NCI-H748 treated with DMSO at 0.1 percent for 48 hours (cell line): ENCODE measurements around the gene DCTN3.

Experiments used
- DNase-seq: peaks from one replicate; lab custom pipeline; 2025; lab: John Stamatoyannopoulos, UW

DCTN3 gene

DNA sequence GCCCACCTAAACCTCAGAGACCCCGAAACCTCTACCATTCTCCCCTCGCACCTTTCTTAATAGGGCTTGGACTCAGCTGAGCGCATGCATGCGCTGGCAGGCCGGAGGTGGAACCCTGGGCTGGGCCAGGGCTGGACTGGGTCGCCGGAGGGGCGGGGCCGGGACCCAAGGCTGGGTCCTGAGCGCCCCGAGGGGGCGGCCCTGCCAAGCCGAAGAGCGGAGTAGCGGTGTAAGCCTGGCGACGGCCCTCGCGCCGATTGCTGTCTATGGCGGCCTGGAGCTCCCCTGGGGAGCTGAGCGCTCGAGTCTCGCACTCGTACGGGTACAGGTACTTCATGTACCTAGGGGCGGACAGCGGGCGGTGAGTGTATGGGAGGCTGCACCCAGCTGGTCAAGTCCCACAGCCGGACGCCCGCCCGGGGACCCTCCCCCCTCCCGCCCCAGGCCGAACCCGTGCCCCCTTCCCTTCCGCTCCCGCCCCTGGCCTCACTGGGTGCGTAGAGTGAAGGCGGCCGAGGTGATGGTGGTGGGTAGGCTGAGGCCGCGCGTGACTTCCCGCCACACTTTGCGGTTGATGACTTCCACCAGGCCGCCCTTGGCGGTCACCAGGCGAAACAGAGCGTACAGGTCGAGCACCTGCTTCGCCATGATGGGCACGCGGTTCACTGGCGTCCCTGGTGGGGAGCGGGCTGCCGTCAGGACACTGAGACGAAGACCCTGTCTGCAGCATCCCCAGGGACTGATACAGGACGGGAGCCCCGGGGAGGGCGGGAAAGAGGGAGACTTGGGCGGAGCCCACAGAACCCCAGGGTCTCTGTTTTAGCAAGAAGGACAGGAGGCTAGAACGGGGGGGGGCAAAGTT is 3.3 kb upstream of the DCTN3 start:
- no peak for DNase-seq

- DNase-seq, result no peak
Observed at GRCh38 chr9:34615132-34615531, 5.2 kb downstream of the DCTN3 start.

DNA sequence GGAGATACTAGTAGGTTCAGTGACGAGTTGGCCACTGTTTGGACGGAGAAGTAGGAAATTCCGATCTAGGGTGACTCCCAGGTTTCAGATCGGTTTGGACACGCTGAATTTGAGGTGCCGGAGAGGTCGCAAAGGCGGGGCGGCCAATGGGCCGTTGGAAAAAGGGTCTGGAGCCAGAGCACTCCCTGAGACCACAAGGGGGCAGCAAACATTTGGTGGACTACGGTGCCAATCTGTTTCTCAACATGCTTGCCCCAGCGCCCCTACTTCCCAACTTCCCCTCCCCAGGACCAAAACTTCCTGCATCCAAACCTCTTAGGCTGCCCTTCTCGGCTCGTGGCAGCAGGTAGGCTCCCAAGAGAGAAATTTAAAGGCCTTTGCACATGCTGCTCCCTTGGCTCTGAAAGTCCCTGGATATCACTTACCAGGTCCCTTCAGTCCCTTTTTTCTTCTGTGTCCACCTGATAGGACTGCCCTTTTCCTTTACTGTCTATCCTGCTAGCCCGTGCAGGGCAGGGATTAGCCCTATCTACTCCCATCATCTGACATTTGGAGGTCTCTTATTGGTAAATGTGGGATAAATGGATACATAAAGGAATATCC is 7.4 kb downstream of the DCTN3 start:
- peak; percentile 84 for DNase-seq

- peak; percentile 73 for DNase-seq
Observed at GRCh38 chr9:34611811-34612787, 8.2 kb downstream of the DCTN3 start, which contains the start of gene RPP25L. RPP25L (minus strand) TSS chr9:34612097; CDS start chr9:34611296, 801 bp downstream.

DNA sequence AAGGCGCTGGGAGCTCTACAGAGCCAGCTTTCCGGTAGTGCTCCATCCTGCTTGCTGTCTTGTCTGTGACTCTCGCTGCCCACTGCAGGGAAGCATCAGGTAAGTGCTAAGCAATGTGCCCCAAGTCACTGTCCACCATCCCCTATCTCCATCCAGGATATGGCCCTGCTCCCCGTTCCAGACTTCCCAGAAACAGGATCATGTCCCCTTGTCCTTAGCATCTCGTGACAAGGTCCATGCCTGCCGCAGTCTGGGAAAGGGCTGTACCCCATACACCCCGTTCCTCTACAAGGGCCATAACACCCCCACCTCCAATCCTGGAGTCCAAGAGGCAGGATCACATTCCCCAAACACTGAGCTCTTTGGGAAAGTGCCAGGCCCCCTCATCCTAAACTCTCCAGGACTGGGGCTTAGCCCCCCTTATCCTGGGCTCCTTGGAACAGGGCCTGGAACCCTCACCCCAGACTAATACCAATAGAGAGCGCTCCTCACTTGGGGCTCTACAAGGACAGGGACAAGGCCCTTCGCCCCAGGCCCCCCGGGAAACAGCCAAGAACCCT is 9.0 kb downstream of the DCTN3 start:
- no peak for DNase-seq

DNA sequence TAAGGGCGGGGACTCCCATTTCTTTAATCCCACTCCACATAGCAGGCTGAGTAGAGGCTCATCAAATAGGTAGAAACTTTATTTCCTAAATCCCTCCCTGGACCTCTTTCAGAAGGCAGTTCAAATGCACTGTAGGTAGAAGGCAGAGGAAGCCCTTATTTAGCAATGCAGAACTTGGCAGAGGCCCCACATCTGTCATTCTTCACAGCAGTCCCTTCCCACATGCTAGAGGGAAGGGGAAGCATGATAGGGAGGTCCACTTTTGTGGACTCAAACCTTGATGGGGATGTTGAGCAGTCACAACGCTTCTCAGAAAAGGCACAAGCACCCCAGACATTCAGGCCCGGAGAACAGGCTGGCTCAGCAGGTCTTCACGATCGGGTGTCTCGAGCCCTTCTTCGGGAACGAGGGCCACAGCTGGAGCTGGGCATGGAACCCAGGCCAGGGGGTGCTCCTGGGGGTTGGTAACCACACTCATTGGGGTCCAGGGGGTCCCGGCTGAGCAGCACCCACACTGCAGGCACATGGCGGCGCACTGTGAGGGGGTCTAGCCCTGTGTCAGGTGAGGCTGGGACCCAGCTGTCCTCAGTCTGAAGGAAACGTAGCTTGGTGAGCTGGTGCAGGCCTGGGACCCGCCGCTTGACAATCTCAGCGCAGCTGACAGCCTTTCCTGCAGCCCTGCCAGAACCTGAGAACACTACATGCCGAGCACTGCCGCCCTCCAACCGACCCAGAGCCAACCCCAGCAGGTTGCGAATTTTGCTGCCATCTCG is 9.7 kb downstream of the DCTN3 start:
- DNase-seq, result no peak

DNA sequence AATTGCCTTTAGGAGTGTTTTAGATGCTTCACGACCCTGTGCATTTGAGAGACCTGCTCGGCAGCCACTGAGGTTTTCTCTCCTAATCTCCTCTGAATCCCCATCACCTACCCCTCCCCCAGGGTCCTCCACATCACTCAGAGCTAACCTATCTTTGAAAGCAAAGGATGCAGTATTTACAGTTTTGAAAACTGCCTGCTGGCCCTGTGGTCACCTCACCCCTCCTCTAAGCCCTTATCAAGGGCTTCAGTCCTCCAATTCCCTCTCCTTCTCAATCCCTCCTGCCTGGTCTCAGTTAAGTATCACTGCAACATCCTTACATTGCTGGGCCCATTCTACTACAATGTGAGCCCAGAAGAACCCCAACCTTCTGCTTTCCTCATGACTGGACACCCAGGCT is 13.0 kb downstream of the DCTN3 start:
- DNase-seq, result no peak

- no peak for DNase-seq
Observed at GRCh38 chr9:34606905-34607304, 13.4 kb downstream of the DCTN3 start.

DNA sequence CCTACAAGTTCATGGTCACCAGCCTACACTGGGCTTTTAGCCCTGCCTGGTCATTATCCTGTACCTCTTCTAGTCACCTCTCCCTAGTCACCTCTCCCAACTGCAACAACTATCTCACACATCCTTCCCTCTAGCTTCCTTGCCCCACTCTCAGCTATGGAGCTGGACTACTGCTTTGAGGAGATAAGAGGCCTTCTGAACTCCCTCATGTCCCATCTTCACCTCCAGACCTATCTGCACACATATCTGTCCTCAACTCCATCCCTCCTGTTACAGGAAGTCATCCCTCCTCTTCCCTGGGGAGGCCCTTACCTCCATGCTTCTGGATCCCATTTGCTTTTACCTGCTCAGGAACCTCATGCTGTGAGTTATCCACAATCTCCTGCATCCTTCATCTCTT is 14.1 kb downstream of the DCTN3 start:
- no peak for DNase-seq

- DNase-seq, result peak; percentile 57
Observed at GRCh38 chr9:34603610-34604231, 16.6 kb downstream of the DCTN3 start.

- DNase-seq, result no peak
Observed at GRCh38 chr9:34601937-34602573, 18.2 kb downstream of the DCTN3 start.

DNA sequence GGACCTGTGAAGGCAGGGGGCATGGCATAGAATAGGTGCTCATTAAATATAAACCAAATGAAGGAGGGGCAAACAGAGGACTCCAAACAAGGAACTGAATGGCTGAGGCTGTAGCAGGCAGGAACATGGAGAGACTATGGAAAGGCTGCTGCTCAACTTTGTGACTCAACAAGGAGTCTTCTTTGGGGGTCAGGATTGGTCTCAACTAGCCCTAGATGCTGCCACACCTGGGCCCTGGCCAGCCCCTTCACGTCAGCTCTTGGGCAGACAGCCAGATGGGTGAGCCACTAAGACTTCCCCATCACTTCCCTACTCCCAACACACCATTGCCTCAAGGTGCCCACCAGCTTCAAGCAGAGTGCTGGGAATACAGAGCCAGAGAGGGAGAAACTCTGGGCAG is 19.4 kb downstream of the DCTN3 start:
- DNase-seq, result no peak

GRCh38 chr9:34599546-34599945 is 20.7 kb downstream of the DCTN3 start:
- no peak for DNase-seq

DNA sequence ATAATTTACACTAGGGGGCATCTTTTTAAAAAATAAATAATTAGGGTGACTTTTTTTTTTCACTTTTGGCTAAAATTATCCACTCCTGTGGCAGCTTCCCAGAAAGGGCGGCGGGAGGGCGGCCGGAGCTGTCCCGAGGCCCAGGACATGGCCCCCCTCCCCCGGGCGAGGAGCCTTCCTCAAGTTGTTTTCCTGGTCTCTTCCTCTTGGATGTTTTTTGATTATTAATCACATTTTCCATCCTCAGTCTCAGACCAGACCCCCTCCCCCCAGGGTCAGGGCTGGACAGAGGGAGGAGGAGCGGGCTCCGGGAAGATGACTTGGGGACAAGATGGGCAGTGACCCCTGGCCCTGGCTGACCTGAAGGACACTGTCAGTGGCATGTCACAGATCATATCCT is 26.1 kb downstream of the DCTN3 start:
- DNase-seq, result no peak

GRCh38 chr9:34592895-34593601 is 27.2 kb downstream of the DCTN3 start:
- no peak for DNase-seq

DNA sequence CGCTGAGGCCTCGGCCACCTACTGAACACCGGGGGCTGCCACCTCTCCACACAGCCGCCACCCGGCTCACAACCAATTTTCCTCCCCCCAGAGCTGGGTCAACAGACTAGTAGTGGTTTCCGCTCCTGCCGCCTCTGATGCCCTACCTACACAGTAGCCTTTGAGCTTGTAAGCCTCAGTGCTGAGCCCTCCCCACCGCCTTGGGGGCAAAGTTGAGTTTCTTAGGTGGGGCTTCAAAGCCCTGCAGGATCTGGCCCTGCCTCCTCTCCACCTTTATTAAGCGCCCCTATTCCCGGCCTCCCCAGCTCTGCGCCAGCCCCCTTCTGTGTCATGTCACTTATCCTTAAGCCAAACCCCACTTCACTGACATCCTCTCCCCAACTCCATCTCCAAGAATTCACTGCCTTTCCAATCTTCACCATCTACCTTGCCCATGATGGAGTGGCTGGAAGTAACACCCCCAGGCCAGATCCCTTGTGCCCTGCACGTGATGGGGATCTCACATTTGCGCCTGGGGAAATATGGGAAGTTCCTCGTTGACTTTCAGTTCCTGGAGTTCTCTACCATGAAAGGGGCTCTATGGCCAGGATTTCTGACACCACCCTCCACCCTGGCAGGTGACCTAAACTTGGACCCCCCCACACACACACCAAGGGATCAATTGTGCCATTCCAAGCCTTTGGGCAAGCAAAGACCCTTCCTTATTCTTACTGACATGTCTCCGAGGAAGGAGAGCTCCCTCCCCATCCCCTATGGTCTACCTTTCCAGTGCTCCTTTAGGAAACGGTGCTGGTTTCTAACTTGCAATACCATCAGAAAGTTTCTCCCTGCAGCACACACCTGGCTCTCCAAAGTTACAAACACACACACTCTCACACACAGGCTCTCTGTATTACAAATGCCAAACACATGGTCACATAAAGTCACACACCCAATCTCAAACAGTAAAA is 28.1 kb downstream of the DCTN3 start:
- no peak for DNase-seq

DNA sequence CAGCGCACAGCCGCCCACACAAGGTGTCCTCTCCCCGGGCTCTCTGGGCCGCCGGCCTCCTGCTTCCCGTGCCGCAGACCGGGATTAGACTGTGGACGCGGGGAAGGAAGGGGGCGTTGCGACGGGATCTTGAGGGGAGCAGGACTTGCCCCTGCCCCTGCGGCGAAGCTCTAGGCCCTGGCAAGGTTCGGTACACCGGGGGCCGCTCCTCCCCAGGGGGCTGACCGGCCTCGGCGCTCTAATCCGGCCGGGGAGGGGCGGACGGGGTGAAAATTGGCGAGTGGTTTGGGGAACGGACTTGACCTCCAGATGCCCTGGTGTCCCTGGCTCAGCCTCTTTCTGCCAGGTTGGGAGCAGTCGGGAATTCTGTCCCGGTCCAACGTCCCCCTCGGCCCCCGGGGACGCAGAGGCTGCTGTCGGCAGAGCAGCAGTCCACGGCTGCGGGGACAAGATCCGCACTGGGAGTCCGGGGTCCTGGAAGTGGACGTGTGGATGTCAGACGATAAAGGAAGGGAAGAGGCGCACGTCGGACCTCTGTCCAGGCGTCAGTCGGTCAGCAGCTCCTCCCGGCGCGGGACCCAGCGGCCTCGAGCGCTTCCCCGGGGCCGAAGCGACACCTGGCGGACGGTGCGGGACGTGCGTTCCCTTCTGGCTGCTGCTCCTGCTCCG is 28.9 kb downstream of the DCTN3 start:
- peak; percentile 29 for DNase-seq
